NCI-H748 (cell line): ENCODE measurements around the gene ZNF134.

Experiments used
- DNase-seq: peaks from one replicate; lab custom pipeline; 2025; ENCODE audit not compliant: unreplicated experiment; lab: John Stamatoyannopoulos, UW

The ZNF134 gene

GRCh38 chr19:57613941-57614743 is at the start of gene ZNF134:
TSS of gene ZNF134 (plus strand) at chr19:57614242. CDS start at chr19:57619469, 5,227 bp downstream.
- DNase-seq: peak; percentile 97

- DNase-seq: peak; percentile 60
These were observed 47.4 kb upstream of the ZNF134 start for GRCh38 chr19:57566396-57567265.

- DNase-seq: no peak
These were observed 43.3 kb upstream of the ZNF134 start for GRCh38 chr19:57570707-57571106.

DNA sequence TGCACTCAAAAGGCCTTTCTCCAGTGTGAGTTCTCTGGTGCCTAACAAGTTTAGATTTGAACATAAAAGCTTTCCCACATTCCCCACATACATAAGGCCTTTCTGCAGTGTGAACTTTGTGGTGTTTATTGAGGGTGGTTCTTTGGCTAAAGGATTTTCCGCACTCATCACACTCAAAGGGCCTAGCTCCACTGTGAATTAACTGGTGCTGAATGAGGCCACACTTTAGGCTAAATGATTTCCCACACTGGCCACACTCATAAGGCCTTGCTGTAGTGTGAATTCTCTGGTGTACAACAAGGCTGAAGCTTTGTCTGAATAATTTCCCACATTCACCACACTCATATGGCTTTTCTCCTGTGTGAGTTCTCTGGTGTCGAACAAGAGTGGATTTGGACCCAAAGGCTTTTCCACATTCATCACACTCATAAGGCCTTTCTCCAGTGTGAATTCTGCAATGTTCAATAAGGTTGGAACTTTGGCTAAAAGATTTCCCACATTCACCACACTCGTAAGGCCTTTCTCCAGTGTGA is 41.6 kb upstream of the ZNF134 start:
- DNase-seq: no peak

DNA sequence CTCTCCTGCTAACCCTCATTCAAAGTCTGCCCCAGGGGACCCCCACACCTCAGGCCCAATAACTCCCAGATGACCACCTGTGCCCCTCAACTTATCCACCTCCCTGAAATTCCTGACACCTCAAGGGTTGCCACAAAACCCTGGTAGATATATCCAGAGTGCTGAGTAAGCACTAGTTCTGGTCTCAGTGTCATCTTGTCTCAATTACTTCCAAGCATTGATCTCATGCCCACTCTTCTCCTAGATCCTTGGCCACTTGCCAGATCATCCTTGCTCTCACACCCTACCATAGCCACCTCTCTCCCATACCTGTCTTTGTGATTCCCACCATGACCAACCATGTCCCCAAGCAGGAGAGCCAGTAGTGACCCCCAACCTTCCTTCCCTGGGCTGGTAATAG is 37.4 kb upstream of the ZNF134 start:
- no peak for DNase-seq

DNA sequence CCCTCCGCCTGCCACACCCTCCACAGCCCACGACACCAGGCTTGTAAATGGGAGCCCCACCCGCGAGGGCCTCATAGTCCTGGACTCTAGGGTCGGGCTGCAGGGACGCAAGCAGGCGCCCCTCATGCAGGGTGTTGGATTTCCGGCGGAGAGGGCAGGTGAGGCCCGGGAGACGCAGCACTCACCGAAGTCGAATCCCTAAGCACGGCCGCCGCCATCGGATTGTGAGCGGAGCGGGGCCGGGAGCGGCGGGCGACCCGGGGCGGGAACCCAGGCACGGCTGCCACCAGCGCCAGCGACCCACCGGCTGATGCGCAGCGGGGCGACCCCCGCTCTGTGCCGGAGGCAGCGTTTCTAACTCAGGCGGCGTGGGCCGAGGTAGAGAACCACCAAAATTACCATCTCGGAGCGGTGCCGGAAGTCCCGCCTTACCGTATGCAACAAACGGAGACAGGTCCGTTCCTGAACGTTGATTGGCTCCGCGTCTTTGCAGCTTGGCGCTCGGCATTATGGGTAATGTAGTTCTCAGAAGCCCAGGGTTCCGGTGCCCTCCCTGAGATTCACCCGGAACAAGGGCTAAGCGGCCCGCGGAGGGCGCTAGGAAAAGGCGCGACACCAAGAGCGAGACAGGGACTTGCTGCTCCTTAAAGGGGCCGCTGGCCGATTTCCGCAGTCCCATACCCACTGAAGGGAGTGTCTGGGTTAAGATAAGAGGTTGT is 35.4 kb upstream of the ZNF134 start, which contains the start of gene ZNF416:
TSS of gene ZNF416 (minus strand) at position 425 of the 719 bp plus-strand sequence. CDS start at position 218, 207 bp downstream.
- peak; percentile 100 for DNase-seq

- no peak for DNase-seq
These were observed 30.9 kb upstream of the ZNF134 start for GRCh38 chr19:57583104-57583520.

- DNase-seq: peak; percentile 99
These were observed 30.3 kb upstream of the ZNF134 start, which contains the start of gene ZIK1 for GRCh38 chr19:57583521-57584416. TSS of gene ZIK1 (plus strand) at chr19:57584145. CDS start at chr19:57584357, 212 bp downstream.

GRCh38 chr19:57587529-57587928 is 26.5 kb upstream of the ZNF134 start:
- no peak for DNase-seq

DNA sequence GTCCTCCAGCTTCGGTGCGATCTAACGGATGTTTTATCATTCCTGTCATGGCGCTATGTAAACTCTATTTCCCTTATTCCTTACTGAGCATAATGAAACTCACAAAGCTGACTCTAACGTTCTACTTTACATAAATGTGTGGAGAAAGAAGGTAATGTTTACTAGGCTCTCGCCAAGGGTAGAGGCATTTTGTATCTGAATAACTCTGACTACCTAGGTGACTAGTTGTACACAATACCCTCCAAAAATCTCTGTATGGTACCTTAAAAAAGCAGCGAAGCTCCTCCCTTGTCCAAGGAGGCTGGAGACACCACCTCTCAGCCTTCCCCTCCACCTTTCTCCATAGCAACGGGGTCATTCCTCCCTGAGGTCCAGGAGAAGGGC is 14.7 kb upstream of the ZNF134 start:
- DNase-seq: no peak

DNA sequence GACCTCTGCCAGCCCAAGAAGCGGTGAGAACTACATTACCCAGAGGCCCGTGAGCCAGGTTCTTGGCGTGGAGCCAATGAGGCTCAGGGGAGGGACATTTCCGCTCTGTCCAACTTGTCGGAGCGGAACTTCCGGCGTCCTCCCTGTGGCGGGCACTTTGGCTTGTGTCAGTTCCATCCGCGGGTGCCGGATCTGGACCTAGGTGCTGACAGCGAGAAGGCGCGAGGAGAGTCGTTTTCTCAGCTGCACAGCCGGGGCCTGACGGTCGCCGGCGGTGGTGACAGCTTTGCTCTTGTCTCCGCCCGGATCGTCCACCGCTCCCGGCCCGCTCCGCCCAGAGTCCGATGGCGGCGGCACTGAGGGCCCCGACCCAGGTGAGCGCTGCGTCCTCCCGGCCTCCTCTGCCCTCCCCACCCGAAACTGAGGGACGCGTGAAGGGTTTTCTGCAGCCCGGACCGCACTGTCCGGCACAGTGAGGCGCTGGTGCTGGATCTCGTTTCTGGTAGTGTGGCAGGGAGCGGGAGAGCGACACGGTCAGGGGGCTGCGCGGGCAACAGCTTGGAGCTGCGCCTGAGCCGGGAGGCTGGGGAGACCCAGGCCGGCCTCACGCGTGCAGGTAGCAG is 14.2 kb upstream of the ZNF134 start, which contains the start of gene ZNF530:
TSS of gene ZNF530 (plus strand) at position 125 of the 623 bp plus-strand sequence. CDS start 4,461 bp downstream, outside the sequence.
- DNase-seq: peak; percentile 97

DNA sequence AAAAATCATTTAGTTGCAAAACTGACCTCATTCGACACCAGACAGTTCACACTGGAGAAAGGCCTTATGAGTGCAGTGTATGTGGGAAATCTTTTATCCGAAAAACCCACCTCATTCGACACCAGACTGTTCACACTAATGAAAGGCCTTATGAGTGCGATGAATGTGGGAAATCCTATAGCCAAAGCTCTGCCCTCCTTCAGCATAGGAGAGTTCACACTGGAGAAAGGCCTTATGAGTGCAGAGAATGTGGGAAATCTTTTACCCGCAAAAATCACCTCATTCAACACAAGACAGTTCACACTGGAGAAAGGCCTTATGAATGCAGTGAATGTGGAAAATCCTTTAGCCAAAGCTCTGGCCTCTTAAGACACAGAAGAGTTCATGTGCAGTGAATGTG is 7.1 kb upstream of the ZNF134 start:
- no peak for DNase-seq

DNA sequence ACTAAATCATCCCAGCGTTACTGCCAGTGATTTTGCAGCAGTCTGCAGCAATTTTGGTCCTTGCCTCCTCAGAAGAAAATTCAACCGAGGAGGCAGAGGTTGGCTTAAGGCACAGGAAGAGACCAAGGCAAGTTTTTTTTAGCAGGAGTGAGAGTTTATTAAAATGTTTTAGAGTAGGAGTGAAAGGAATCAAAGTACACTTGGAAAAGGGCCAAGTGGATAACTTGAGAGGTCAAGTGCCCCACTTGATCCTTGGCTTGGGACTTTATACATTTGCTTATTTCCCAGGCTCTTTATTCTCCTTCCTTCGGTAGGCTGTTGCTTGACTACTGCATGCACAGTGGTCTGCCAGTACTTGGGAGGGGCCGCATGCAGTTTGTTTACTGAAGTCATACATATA is 2.9 kb upstream of the ZNF134 start:
- no peak for DNase-seq

DNA sequence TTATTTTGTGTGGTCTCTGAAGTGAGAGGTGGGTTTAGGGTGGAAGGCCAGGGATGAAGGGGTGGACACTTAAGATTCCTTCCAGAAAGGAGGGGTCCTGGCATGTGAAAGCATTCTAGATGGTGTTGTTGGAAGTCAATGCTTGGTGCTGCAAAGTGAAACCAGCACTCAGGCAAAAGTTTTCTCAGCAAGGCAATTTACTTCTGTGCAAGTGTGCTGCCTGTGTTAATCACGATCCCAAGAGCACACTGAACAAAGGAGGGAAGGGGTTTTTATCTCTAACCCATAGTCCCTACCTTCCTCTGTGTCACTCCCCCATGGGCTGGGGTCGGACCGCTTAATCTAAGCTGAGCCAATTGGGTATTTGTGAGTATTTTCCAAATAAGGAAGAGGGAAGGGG is 1.3 kb downstream of the ZNF134 start:
- no peak for DNase-seq

DNA sequence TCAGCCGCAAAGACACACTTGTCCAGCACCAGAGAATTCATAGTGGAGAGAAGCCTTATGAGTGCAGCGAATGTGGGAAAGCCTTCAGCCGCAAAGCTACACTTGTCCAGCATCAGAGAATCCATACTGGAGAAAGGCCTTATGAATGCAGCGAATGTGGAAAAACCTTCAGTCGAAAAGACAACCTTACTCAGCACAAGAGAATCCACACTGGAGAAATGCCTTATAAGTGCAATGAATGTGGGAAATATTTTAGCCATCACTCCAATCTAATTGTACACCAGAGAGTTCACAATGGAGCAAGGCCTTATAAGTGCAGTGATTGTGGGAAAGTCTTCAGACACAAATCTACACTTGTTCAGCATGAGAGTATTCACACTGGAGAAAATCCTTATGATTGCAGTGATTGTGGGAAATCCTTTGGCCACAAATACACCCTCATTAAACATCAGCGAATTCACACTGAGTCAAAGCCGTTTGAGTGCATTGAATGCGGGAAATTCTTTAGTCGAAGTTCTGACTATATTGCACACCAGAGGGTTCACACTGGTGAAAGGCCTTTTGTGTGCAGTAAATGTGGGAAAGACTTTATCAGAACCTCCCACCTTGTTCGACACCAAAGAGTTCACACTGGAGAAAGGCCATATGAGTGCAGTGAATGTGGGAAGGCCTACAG is 6.8 kb downstream of the ZNF134 start:
- DNase-seq: no peak

DNA sequence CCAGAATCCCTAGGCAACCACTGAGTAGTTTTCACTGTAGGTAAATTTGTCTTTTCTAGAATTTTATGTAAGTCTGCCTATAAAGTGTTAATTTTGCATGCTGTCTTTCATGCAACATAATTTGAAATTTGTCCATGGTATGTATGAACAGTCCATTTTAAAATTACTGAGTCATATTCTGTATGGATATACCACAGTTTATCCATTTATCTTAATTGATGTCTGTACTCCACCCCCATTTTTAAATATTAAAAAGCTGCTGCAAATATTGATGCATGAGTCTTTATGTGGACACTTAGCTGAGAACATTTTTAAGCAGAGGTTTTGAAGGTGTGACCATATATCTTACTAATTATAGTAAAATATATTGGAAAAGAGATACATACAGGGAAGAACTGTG is 9.0 kb downstream of the ZNF134 start:
- DNase-seq: no peak

DNA sequence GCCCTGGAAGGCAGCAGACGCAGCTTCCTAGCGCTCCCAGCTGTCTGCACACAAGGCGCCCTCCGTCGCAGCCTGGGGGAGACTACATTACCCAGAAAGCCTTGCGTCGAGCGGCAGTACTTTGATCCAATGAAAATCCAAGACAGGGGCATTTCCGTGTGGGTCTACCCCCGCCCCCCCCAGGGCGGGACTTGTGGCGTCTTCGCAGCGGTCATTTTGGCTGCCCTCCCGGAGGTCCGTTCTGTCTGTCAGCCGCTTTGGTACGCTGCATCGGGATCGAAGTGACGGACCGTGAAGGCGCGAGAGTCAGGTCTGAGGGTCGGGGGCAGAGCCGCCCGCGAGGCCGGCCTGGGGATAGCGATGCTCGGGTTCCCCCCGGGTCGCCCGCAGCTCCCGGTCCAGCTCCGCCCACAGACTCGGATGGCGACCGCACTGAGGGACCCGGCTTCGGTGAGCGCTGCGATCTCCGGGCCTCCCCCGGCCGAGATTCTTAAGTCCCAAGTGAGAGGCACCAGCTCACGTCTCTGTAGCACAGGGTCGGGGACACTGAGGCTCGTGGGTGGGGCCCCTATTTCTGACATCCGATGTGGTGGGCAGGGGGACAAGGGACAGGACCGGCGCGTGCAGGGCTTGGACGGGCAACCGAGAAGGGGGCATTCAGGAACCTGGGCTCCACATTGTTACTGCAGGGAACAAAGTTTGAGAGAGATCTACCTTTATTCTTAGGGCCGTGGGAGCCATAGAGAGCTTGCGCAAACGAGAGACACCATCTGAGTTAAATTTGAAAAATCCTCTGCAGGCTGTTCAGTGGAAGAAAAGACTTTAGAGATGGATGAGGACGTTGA is 19.2 kb downstream of the ZNF134 start, which contains the start of gene ZNF211:
TSS of gene ZNF211 (plus strand) at position 182 of the 845 bp plus-strand sequence. CDS start at position 361, 179 bp downstream.
- peak; percentile 97 for DNase-seq

GRCh38 chr19:57633832-57634131 is 19.7 kb downstream of the ZNF134 start:
- no peak for DNase-seq
